Ureter (tissue), 1 donor: ENCODE results near the gene GMPPA. TPM values are rescaled to one million over a fixed set of nuclear protein-coding genes. Genes with fewer than 3 reads are reported as not detected.
A peak's percentile ranks its signal among the peaks of the same experiment; 100 is the strongest.

ENCODE experiments used
- DNase-seq: peaks from one replicate; pipeline ENCODE4 v3.0.0-alpha.2; 2020; ENCODE audit warnings: low spot score
- total RNA-seq: library from RNA; stranded (reverse); gene quantifications from one replicate; pipeline ENCODE4 v1.2.4, GENCODE V29; 2023
- donor health status: DM: yes; HTN: yes; CAD: no.

The GMPPA gene
- total RNA-seq, 1 donor from 2014 or later, result 31.9 TPM

- DNase-seq, result no peak
These were observed 30.1 kb upstream of the GMPPA start for GRCh38 chr2:219468410-219469185.

- DNase-seq, result no peak
These were observed 29.4 kb upstream of the GMPPA start for GRCh38 chr2:219469186-219469724.

- DNase-seq, result no peak
These were observed 28.3 kb upstream of the GMPPA start for GRCh38 chr2:219470429-219470828.

- no peak for DNase-seq
These were observed 27.0 kb upstream of the GMPPA start for GRCh38 chr2:219471476-219472371.

- no peak for DNase-seq
These were observed 26.0 kb upstream of the GMPPA start for GRCh38 chr2:219472629-219473187.

GRCh38 chr2:219473511-219473910 is 25.2 kb upstream of the GMPPA start:
- no peak for DNase-seq

- no peak for DNase-seq
These were observed 24.2 kb upstream of the GMPPA start for GRCh38 chr2:219474285-219475060.

- DNase-seq, result no peak
These were observed 23.4 kb upstream of the GMPPA start for GRCh38 chr2:219475278-219475677.

GRCh38 chr2:219475697-219476651 is 22.7 kb upstream of the GMPPA start:
- DNase-seq, result peak; percentile 76

- no peak for DNase-seq
These were observed 22.0 kb upstream of the GMPPA start for GRCh38 chr2:219476652-219477151.

GRCh38 chr2:219477179-219477578 is 21.5 kb upstream of the GMPPA start:
- DNase-seq, result no peak

GRCh38 chr2:219477815-219478214 is 20.9 kb upstream of the GMPPA start:
- no peak for DNase-seq

GRCh38 chr2:219478916-219479315 is 19.8 kb upstream of the GMPPA start:
- no peak for DNase-seq

- DNase-seq, result no peak
These were observed 18.7 kb upstream of the GMPPA start for GRCh38 chr2:219480004-219480403.

GRCh38 chr2:219482674-219483405 is 15.9 kb upstream of the GMPPA start:
- DNase-seq, result no peak

- no peak for DNase-seq
These were observed 15.0 kb upstream of the GMPPA start for GRCh38 chr2:219483451-219484342.

- no peak for DNase-seq
These were observed 14.1 kb upstream of the GMPPA start for GRCh38 chr2:219484343-219485200.
